ENCODE results near the gene MVP. TPM values are rescaled to one million over a fixed set of nuclear protein-coding genes. Genes with fewer than 3 reads are reported as not detected.

Gene MVP
- total and polyA plus RNA-seq, 5 donors from 2014 or later, result 116 to 163 (median 143) TPM

Other genes starting within 250 kb of the MVP start
- gene SPN, start 157.2 kb upstream of the MVP start, total RNA-seq, result 149 TPM
- gene SPN, start 157.2 kb upstream of the MVP start, polyA plus RNA-seq, result 100 to 1,000 TPM; 103 to 135 (median 126) TPM
- gene QPRT, start 141.3 kb upstream of the MVP start, total RNA-seq, result 2.4 TPM
- gene QPRT, start 141.3 kb upstream of the MVP start, polyA plus RNA-seq, result 1 to 10 TPM in 1 of 4 donors, under 1 TPM in 3; 0.53 to 2.1 (median 0.69) TPM
- 89.4 TPM for gene C16orf54, start 74.5 kb upstream of the MVP start, total RNA-seq
- 10 to 100 TPM; 31.4 to 84.9 (median 57.2) TPM for gene C16orf54, start 74.5 kb upstream of the MVP start, polyA plus RNA-seq
- gene ZG16, start 42.2 kb upstream of the MVP start, total RNA-seq, result not detected
- not detected for gene ZG16, start 42.2 kb upstream of the MVP start, polyA plus RNA-seq
- 89.1 TPM for gene KIF22, start 29.7 kb upstream of the MVP start, total RNA-seq
- 10 to 100 TPM; 49.4 to 65.1 (median 56.1) TPM for gene KIF22, start 29.7 kb upstream of the MVP start, polyA plus RNA-seq
- 224 TPM for gene MAZ, start 13.9 kb upstream of the MVP start, total RNA-seq
- 10 to 100 TPM; 36.9 to 62.2 (median 44.5) TPM for gene MAZ, start 13.9 kb upstream of the MVP start, polyA plus RNA-seq
- 1.9 TPM for gene PRRT2, start 8.3 kb upstream of the MVP start, total RNA-seq
- under 1 TPM in 2 of 4 donors, not detected in 2; 0.06 to 0.17 TPM for gene PRRT2, start 8.3 kb upstream of the MVP start, polyA plus RNA-seq
- gene PAGR1, start 4.3 kb upstream of the MVP start, total RNA-seq, result 15.6 TPM
- gene PAGR1, start 4.3 kb upstream of the MVP start, polyA plus RNA-seq, result 10 to 100 TPM; 41.0 to 48.8 (median 45.5) TPM
- gene CDIPT, start 42.8 kb downstream of the MVP start, total RNA-seq, result 47.7 TPM
- 100 to 1,000 TPM; 100 to 122 (median 108) TPM for gene CDIPT, start 42.8 kb downstream of the MVP start, polyA plus RNA-seq
- not detected for gene SEZ6L2, start 79.1 kb downstream of the MVP start, total RNA-seq
- not detected for gene SEZ6L2, start 79.1 kb downstream of the MVP start, polyA plus RNA-seq
- not detected for gene ASPHD1, start 80.0 kb downstream of the MVP start, total RNA-seq
- not detected for gene ASPHD1, start 80.0 kb downstream of the MVP start, polyA plus RNA-seq
- gene KCTD13, start 105.8 kb downstream of the MVP start, total RNA-seq, result 52.3 TPM
- gene KCTD13, start 105.8 kb downstream of the MVP start, polyA plus RNA-seq, result 10 to 100 TPM in 2 of 4 donors, 1 to 10 TPM in 2; 7.0 to 12.8 (median 9.9) TPM
- 76.7 TPM for gene TMEM219, start 141.6 kb downstream of the MVP start, total RNA-seq
- gene TMEM219, start 141.6 kb downstream of the MVP start, polyA plus RNA-seq, result 100 to 1,000 TPM; 193 to 261 (median 221) TPM
- 30.0 TPM for gene TAOK2, start 153.4 kb downstream of the MVP start, total RNA-seq
- gene TAOK2, start 153.4 kb downstream of the MVP start, polyA plus RNA-seq, result 1 to 10 TPM; 2.1 to 3.5 (median 2.9) TPM
- gene HIRIP3, start 175.2 kb downstream of the MVP start, total RNA-seq, result 12.4 TPM
- gene HIRIP3, start 175.2 kb downstream of the MVP start, polyA plus RNA-seq, result 10 to 100 TPM; 13.9 to 19.9 (median 16.2) TPM
- 105 TPM for gene INO80E, start 175.8 kb downstream of the MVP start, total RNA-seq
- gene INO80E, start 175.8 kb downstream of the MVP start, polyA plus RNA-seq, result 1 to 10 TPM; 5.0 to 8.9 (median 6.0) TPM
- not detected for gene DOC2A, start 190.6 kb downstream of the MVP start, total RNA-seq
- gene DOC2A, start 190.6 kb downstream of the MVP start, polyA plus RNA-seq, result not detected
- gene C16orf92, start 202.7 kb downstream of the MVP start, total RNA-seq, result not detected
- gene C16orf92, start 202.7 kb downstream of the MVP start, polyA plus RNA-seq, result not detected
- gene TLCD3B, start 210.8 kb downstream of the MVP start, total RNA-seq, result not detected
- gene TLCD3B, start 210.8 kb downstream of the MVP start, polyA plus RNA-seq, result not detected
- gene ALDOA, start 245.3 kb downstream of the MVP start, total RNA-seq, result 430 TPM
- gene ALDOA, start 245.3 kb downstream of the MVP start, polyA plus RNA-seq, result 1,000 to 10,000 TPM; 1,129 to 1,243 (median 1,151) TPM

Measured in CD4-positive, CD25-positive, alpha-beta regulatory T cell (primary cell).